ENCODE measurements around the gene CELSR3. TPM values are rescaled to one million over a fixed set of nuclear protein-coding genes. Genes with fewer than 3 reads are reported as not detected.
A peak's percentile ranks its signal among the peaks of the same experiment; 100 is the strongest.

The CELSR3 gene
- polyA plus RNA-seq, 2 of the 4 experiments (the other 2 are of a cell fraction), result 2.2 to 4.8 TPM

GRCh38 chr3:48664929-48665328 lies 2.2 kb upstream of the CELSR3 start:
- H3K4me2 ChIP-seq, result no peak overlapping the region
- ChIA-PET POLR2A (no interaction called here), CTCF (interaction anchor here (0.7 to 3.4 kb wide), 7 partner anchors 11 to 229 kb away, joined by 3 to 34 read pairs (median 4); partner anchors contain the start of gene NCKIPSD)
- no peak overlapping the region for H3K4me3 ChIP-seq
- ATAC-seq (no peak), FAIRE-seq (no peak), DNase-seq (ENCODE audit: low read depth in 1 of 2, low spot score in 1 of 2) (no peak)
- H3K9me3 ChIP-seq, result no peaks in the 10 kb centered on the region
- H3K27ac ChIP-seq, result peak overlapping the region in 1 of 2 experiments; percentile 98; a peak in 2 of 6 replicates
- H3K4me1 ChIP-seq, result peaks cover 13% of the 10 kb centered on the region
- WGBS (ENCODE audit: missing lambda C conversion rate), result 100% methylated on average over 4 of the region's 4 CpGs
- TF ChIP-seq ESRRA (IDR thresholded peaks at IDR 0.05; ENCODE audit: borderline replicate concordance, low read length), result no peak
- TF ChIP-seq NFE2L2 (conservative IDR thresholded peaks at IDR 0.05; ENCODE audit: low read length), result no peak
- no peak for TF ChIP-seq ATOH8 (CRISPR knock-in tag; IDR thresholded peaks at IDR 0.05; ENCODE audit: low read depth)

GRCh38 chr3:48664313-48664644 lies 1.6 kb upstream of the CELSR3 start:
- ChIA-PET CTCF (interaction anchor here (0.7 to 3.4 kb wide), 12 partner anchors 11 to 228 kb away, joined by 3 to 34 read pairs (median 4); partner anchors contain the start of gene NCKIPSD), POLR2A (interaction anchor here (1.3 to 1.9 kb wide), 3 partner anchors 10 to 105 kb away, joined by 4 to 6 read pairs (median 5); partner anchors contain the start of gene IP6K2)
- no peak for DNase-seq (ENCODE audit: low read depth in 1 of 2, low spot score in 1 of 2)
- H3K4me2 ChIP-seq, result peak overlapping the region; percentile 58
- H3K27ac ChIP-seq, result peak overlapping the region; percentile 58 to 98
- H3K9me3 ChIP-seq, result no peaks in the 10 kb centered on the region
- ATAC-seq, result no peak
- no peak for FAIRE-seq
- no peak overlapping the region; the same call in 2 of the 3 replicates for H3K4me3 ChIP-seq
- WGBS (ENCODE audit: missing lambda C conversion rate), result 40% methylated on average over 9 of the region's 11 CpGs
- H3K4me1 ChIP-seq, result peaks cover 13% of the 10 kb centered on the region
- TF ChIP-seq MAX (IDR thresholded peaks at IDR 0.05) (no peak), RFX5 (IDR thresholded peaks at IDR 0.05) (no peak), POLR2AphosphoS2 (conservative IDR thresholded peaks at IDR 0.05; ENCODE audit: low read length) (no peak), HDAC2 (IDR thresholded peaks at IDR 0.05) (no peak), RCOR1 (IDR thresholded peaks at IDR 0.05; ENCODE audit: low read depth, low read length) (no peak), BCL3 (IDR thresholded peaks at IDR 0.05) (no peak), MAZ (IDR thresholded peaks at IDR 0.05; ENCODE audit: borderline replicate concordance, low read depth, low read length) (no peak), MYC (IDR thresholded peaks at IDR 0.05; ENCODE audit: borderline replicate concordance, low read length) (no peak), CBX8 (IDR thresholded peaks at IDR 0.05) (no peak)

GRCh38 chr3:48663489-48664312 lies 1.0 kb upstream of the CELSR3 start:
- H3K4me3 ChIP-seq, result peak overlapping the region; percentile 59
- peak; percentile 46 for FAIRE-seq
- CTCF ChIA-PET, result interaction anchor here (0.7 to 3.4 kb wide), 12 partner anchors 10 to 227 kb away, joined by 3 to 34 read pairs (median 4); partner anchors contain the start of gene NCKIPSD
- WGBS (ENCODE audit: missing lambda C conversion rate), result 0% methylated on average over 25 of the region's 66 CpGs
- POLR2A ChIA-PET, result interaction anchor here (0.5 to 2.8 kb wide), 7 partner anchors 11 to 255 kb away, joined by 3 to 9 read pairs (median 5); partner anchors contain the start of genes ARIH2, IP6K2 and SLC26A6
- peak overlapping the region; percentile 96 for H3K4me2 ChIP-seq
- peaks cover 13% of the 10 kb centered on the region for H3K4me1 ChIP-seq
- DNase-seq (ENCODE audit: low read depth in 1 of 2, low spot score in 1 of 2), result peak; percentile 97 to 99
- peak overlapping the region; percentile 96 to 98 for H3K27ac ChIP-seq
- no peaks in the 10 kb centered on the region for H3K9me3 ChIP-seq
- ATAC-seq, result peak; percentile 85 to 87
- TF ChIP-seq CBX8 (IDR thresholded peaks at IDR 0.05) (no peak), CEBPB (IDR thresholded peaks at IDR 0.05) (no peak), TFCP2L1 (CRISPR knock-in tag; IDR thresholded peaks at IDR 0.05) (peak; percentile 83; the same call in 1 of the 2 replicates), FOSL2 (IDR thresholded peaks at IDR 0.05) (no peak), FOSL2 (CRISPR knock-in tag; IDR thresholded peaks at IDR 0.05) (peak; percentile 52), PBX3 (IDR thresholded peaks at IDR 0.05) (peak; percentile 12), HEYL (CRISPR knock-in tag; IDR thresholded peaks at IDR 0.05) (peak; percentile 60; the same call in 1 of the 2 replicates), GATA3 (IDR thresholded peaks at IDR 0.05; ENCODE audit: borderline replicate concordance) (peak; percentile 32; the same call in 1 of the 2 replicates), ELK1 (IDR thresholded peaks at IDR 0.05; ENCODE audit: low read depth, low read length) (no peak), KDM5A (IDR thresholded peaks at IDR 0.05) (no peak), MAX (IDR thresholded peaks at IDR 0.05) (peak; percentile 98), NFE2L2 (conservative IDR thresholded peaks at IDR 0.05; ENCODE audit: low read length) (no peak), JUN (IDR thresholded peaks at IDR 0.05) (peak; percentile 76 to 78), USF2 (IDR thresholded peaks at IDR 0.05) (peak; percentile 69), FOSB (CRISPR knock-in tag; IDR thresholded peaks at IDR 0.05) (no peak), NPAS2 (CRISPR knock-in tag; IDR thresholded peaks at IDR 0.05; ENCODE audit: borderline replicate concordance) (no peak), BHLHE40 (IDR thresholded peaks at IDR 0.05; ENCODE audit: low read depth, low read length) (peak; percentile 90), HOXB5 (CRISPR knock-in tag; IDR thresholded peaks at IDR 0.05) (no peak; the same call in 1 of the 2 replicates), RNF2 (IDR thresholded peaks at IDR 0.05; ENCODE audit: borderline replicate concordance, low read depth) (no peak)

All from A549 (cell line).